Activated naive CD8-positive, alpha-beta T cell treated with anti-CD3 and anti-CD28 coated beads for 36 hours (primary cell): Measurements from ENCODE around the gene PMPCA. TPM values are rescaled to one million over a fixed set of nuclear protein-coding genes. Genes with fewer than 3 reads are reported as not detected.

ENCODE experiments used
- DNase-seq: peaks from one replicate; pipeline ENCODE4 v3.0.0; 2021
- H3K27ac Mint-ChIP-seq: one replicate; pipeline ENCODE4 v1.8.0; 2022; ENCODE audit warnings: mild to moderate bottlenecking, moderate library complexity, mixed read lengths
- H3K27me3 Mint-ChIP-seq: one replicate; pipeline ENCODE4 v1.8.0; 2022; ENCODE audit warnings: mild to moderate bottlenecking, mixed read lengths
- H3K36me3 Mint-ChIP-seq: one replicate; pipeline ENCODE4 v1.8.0; 2021; ENCODE audit warnings: mild to moderate bottlenecking, mixed read lengths
- H3K4me1 Mint-ChIP-seq: one replicate; pipeline ENCODE4 v1.8.0; 2021; ENCODE audit warnings: mixed read lengths
- H3K4me3 Mint-ChIP-seq: one replicate; pipeline ENCODE4 v1.8.0; 2022; ENCODE audit warnings: mild to moderate bottlenecking, moderate library complexity, mixed read lengths
- H3K9me3 Mint-ChIP-seq: one replicate; pipeline ENCODE4 v1.8.0; 2022; ENCODE audit warnings: mixed read lengths
- total RNA-seq, 2 experiments: library from RNA; stranded (reverse); gene quantifications; one replicate each; pipeline ENCODE4 v1.2.3, GENCODE V29; 2021

Gene PMPCA
- 100 to 1,000 TPM; 124 to 130 TPM for total RNA-seq

GRCh38 chr9:136410500-136411287 is at the start of gene PMPCA, which contains the start of gene ENTR1:
PMPCA (plus strand) TSS chr9:136410658; CDS start chr9:136410669, 11 bp downstream.
ENTR1 (minus strand) TSS chr9:136410614; CDS start chr9:136410397, 217 bp downstream.
- Mint-ChIP-seq H3K4me1 (peaks cover 45% of the 10 kb centered on the region), H3K27ac (peak within 1 kb of the TSS; percentile 97), H3K27me3 (no peaks in the 10 kb centered on the region), H3K36me3 (peaks cover 51% of the 10 kb centered on the region), H3K4me3 (peak within 1 kb of the TSS; percentile 97), H3K9me3 (no peaks in the 10 kb centered on the region)
- peak; percentile 97 for DNase-seq

- Mint-ChIP-seq H3K9me3 (no peaks in the 10 kb centered on the region), H3K36me3 (no peaks in the 10 kb centered on the region), H3K27me3 (no peaks in the 10 kb centered on the region), H3K4me1 (peaks cover 2% of the 10 kb centered on the region), H3K4me3 (no peak overlapping the region), H3K27ac (no peak overlapping the region)
- DNase-seq = no peak
Observed at GRCh38 chr9:136361047-136361753, 49.3 kb upstream of the PMPCA start.

- Mint-ChIP-seq H3K4me3 (no peak overlapping the region), H3K27ac (no peak overlapping the region), H3K36me3 (no peaks in the 10 kb centered on the region), H3K9me3 (no peaks in the 10 kb centered on the region), H3K27me3 (no peaks in the 10 kb centered on the region), H3K4me1 (peaks cover 2% of the 10 kb centered on the region)
- DNase-seq = no peak
Observed at GRCh38 chr9:136361754-136362449, 48.6 kb upstream of the PMPCA start.

- Mint-ChIP-seq H3K4me3 (no peak overlapping the region), H3K9me3 (no peaks in the 10 kb centered on the region), H3K27ac (peak overlapping the region; percentile 29), H3K27me3 (no peaks in the 10 kb centered on the region), H3K36me3 (no peaks in the 10 kb centered on the region), H3K4me1 (peaks cover 2% of the 10 kb centered on the region)
- no peak for DNase-seq
Observed at GRCh38 chr9:136362450-136362784, 48.0 kb upstream of the PMPCA start.

- Mint-ChIP-seq H3K27ac (peak within 1 kb of the TSS; percentile 88), H3K9me3 (no peaks in the 10 kb centered on the region), H3K27me3 (no peaks in the 10 kb centered on the region), H3K36me3 (no peaks in the 10 kb centered on the region), H3K4me3 (peak within 1 kb of the TSS; percentile 84), H3K4me1 (peaks cover 2% of the 10 kb centered on the region)
- peak; percentile 94 for DNase-seq
Observed at GRCh38 chr9:136363106-136363948, 47.1 kb upstream of the PMPCA start, which contains the start of gene DNLZ. DNLZ (minus strand) TSS chr9:136363744; CDS start chr9:136363714, 30 bp downstream.

- H3K36me3 Mint-ChIP-seq = no peaks in the 10 kb centered on the region
- peaks cover 2% of the 10 kb centered on the region for H3K4me1 Mint-ChIP-seq
- no peaks in the 10 kb centered on the region for H3K27me3 Mint-ChIP-seq
- H3K27ac Mint-ChIP-seq = no peak overlapping the region
- H3K9me3 Mint-ChIP-seq = no peaks in the 10 kb centered on the region
- H3K4me3 Mint-ChIP-seq = peak overlapping the region; percentile 14
- no peak for DNase-seq
Observed at GRCh38 chr9:136363949-136364748, 46.3 kb upstream of the PMPCA start.

GRCh38 chr9:136364942-136365774 is 45.3 kb upstream of the PMPCA start:
- Mint-ChIP-seq H3K27ac (no peak overlapping the region), H3K36me3 (no peaks in the 10 kb centered on the region), H3K27me3 (no peaks in the 10 kb centered on the region), H3K4me3 (no peak overlapping the region), H3K9me3 (no peaks in the 10 kb centered on the region), H3K4me1 (peaks cover 2% of the 10 kb centered on the region)
- DNase-seq = no peak

GRCh38 chr9:136365775-136366222 is 44.7 kb upstream of the PMPCA start:
- DNase-seq = no peak
- Mint-ChIP-seq H3K4me3 (no peak overlapping the region), H3K36me3 (no peaks in the 10 kb centered on the region), H3K27me3 (no peaks in the 10 kb centered on the region), H3K27ac (peak overlapping the region; percentile 29), H3K4me1 (peaks cover 2% of the 10 kb centered on the region), H3K9me3 (no peaks in the 10 kb centered on the region)

- H3K9me3 Mint-ChIP-seq = no peaks in the 10 kb centered on the region
- no peaks in the 10 kb centered on the region for H3K36me3 Mint-ChIP-seq
- DNase-seq = no peak
- H3K4me1 Mint-ChIP-seq = peaks cover 2% of the 10 kb centered on the region
- H3K4me3 Mint-ChIP-seq = no peak overlapping the region
- H3K27ac Mint-ChIP-seq = no peak overlapping the region
- H3K27me3 Mint-ChIP-seq = no peaks in the 10 kb centered on the region
Observed at GRCh38 chr9:136366826-136367225, 43.6 kb upstream of the PMPCA start.

GRCh38 chr9:136367296-136368145 is 42.9 kb upstream of the PMPCA start:
- DNase-seq = no peak
- Mint-ChIP-seq H3K4me1 (peaks cover 2% of the 10 kb centered on the region), H3K27ac (no peak overlapping the region), H3K27me3 (no peaks in the 10 kb centered on the region), H3K9me3 (no peaks in the 10 kb centered on the region), H3K36me3 (no peaks in the 10 kb centered on the region), H3K4me3 (no peak overlapping the region)

GRCh38 chr9:136368190-136368589 is 42.3 kb upstream of the PMPCA start:
- H3K4me3 Mint-ChIP-seq = no peak overlapping the region
- H3K27ac Mint-ChIP-seq = no peak overlapping the region
- peaks cover 2% of the 10 kb centered on the region for H3K4me1 Mint-ChIP-seq
- H3K27me3 Mint-ChIP-seq = no peaks in the 10 kb centered on the region
- no peak for DNase-seq
- no peaks in the 10 kb centered on the region for H3K9me3 Mint-ChIP-seq
- no peaks in the 10 kb centered on the region for H3K36me3 Mint-ChIP-seq

- Mint-ChIP-seq H3K27ac (no peak overlapping the region), H3K4me1 (peaks cover 2% of the 10 kb centered on the region), H3K36me3 (peaks cover 3% of the 10 kb centered on the region), H3K9me3 (no peaks in the 10 kb centered on the region), H3K4me3 (no peak overlapping the region), H3K27me3 (no peaks in the 10 kb centered on the region)
- no peak for DNase-seq
Observed at GRCh38 chr9:136370037-136370436, 40.4 kb upstream of the PMPCA start.
